SU-DHL-6 (cell line): ENCODE results near the gene RBM6.

ENCODE experiments used
- EZH2phosphoT487 ChIP-seq: fragments of 200-600 bp; sonication (generic), shearing (Covaris generic); conservative IDR thresholded peaks from 2 replicates; pipeline ENCODE4 v1.6.1; 2018; ENCODE audit warnings: mild to moderate bottlenecking, antibody characterized with exemption, low read length, moderate library complexity, mixed read lengths
- TF ChIP-seq, protein P1 (sequence below): fragments of 200-600 bp; sonication (generic); IDR thresholded peaks from one replicate; pipeline ENCODE4 v1.5.1; 2017; ENCODE audit warnings: antibody characterized with exemption, mild to moderate bottlenecking, low read length, moderate library complexity; ENCODE audit not compliant: insufficient read depth, poor library complexity, severe bottlenecking

DNA sequence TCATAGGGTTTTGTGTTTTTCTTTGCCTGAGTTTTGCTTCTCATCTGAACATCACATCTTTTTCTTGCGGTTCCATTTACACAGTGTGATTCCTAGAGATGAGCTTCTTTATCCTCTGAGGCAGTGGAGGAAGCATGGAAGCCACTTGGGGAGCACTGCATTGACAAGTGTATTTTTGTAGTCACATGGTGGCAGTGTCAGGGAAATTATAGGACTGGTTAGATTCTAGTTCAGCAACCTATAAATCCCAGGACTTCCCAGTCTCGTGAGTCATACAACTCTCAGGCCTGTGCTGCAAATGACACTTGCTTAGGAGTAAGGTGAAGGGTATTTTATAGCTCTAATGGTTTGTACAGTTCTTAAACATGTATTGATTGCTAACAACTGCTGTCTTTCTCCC, 58.4 kb downstream of the RBM6 start:
- TF ChIP-seq, protein P1, sequence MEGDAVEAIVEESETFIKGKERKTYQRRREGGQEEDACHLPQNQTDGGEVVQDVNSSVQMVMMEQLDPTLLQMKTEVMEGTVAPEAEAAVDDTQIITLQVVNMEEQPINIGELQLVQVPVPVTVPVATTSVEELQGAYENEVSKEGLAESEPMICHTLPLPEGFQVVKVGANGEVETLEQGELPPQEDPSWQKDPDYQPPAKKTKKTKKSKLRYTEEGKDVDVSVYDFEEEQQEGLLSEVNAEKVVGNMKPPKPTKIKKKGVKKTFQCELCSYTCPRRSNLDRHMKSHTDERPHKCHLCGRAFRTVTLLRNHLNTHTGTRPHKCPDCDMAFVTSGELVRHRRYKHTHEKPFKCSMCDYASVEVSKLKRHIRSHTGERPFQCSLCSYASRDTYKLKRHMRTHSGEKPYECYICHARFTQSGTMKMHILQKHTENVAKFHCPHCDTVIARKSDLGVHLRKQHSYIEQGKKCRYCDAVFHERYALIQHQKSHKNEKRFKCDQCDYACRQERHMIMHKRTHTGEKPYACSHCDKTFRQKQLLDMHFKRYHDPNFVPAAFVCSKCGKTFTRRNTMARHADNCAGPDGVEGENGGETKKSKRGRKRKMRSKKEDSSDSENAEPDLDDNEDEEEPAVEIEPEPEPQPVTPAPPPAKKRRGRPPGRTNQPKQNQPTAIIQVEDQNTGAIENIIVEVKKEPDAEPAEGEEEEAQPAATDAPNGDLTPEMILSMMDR = no peak
- no peak for TF ChIP-seq EZH2phosphoT487
